NCI-H1436 treated with DMSO at 0.1 percent for 48 hours (cell line): ENCODE measurements around the gene PFN3.

ENCODE experiments used
- DNase-seq: peaks from one replicate; lab custom pipeline; 2025; lab: John Stamatoyannopoulos, UW

The PFN3 gene

GRCh38 chr5:177359451-177359851 is 41.0 kb downstream of the PFN3 start:
- DNase-seq, result no peak

DNA sequence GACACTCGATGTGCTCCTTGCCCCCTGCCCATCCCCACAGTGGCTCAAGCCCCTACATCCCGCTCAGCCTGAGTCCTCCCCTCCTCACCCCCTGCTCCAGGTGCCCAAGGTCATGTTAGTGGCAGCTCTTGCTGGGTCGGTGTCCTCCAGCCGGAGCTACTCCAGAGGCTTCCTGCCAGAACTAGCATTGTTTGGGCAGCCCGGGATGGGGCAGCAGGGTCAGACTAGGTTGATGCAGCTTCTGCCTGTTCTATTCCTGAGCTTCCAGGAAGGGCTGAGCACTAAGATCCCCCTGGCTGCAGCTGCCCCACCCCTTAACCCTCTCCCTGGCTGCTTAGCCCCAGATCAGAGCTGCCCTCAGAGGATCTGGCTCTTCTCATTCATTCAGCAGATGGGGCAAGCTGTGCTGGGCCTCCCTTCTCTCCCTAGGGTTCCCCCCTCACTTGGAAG is 42.1 kb downstream of the PFN3 start:
- no peak for DNase-seq

GRCh38 chr5:177357459-177358351 is 42.8 kb downstream of the PFN3 start, which contains the start of gene RGS14:
Gene RGS14 (plus strand): TSS chr5:177357924. CDS start chr5:177358025, 101 bp downstream.
- no peak for DNase-seq

DNA sequence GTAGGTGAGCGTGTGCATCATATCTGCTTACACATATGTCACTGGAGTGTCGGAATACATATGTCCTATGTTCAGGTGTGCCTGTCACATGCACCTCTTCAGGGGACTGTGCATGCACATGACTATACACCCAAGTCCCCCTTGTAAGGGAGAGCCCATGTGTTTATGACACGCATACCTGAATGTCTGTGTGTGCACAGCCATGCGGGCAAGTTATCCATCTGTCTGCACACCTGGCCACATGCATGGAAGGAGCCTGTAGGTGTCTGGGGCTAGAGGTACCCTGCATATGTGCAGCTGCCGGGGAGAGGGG is 43.4 kb downstream of the PFN3 start:
- DNase-seq, result no peak

GRCh38 chr5:177356746-177357145 is 43.7 kb downstream of the PFN3 start:
- no peak for DNase-seq

GRCh38 chr5:177355868-177356168 is 44.6 kb downstream of the PFN3 start:
- no peak for DNase-seq

- no peak for DNase-seq
Measured at GRCh38 chr5:177355162-177355867, 45.1 kb downstream of the PFN3 start.

- DNase-seq, result no peak
Measured at GRCh38 chr5:177354711-177355110, 45.8 kb downstream of the PFN3 start.

- DNase-seq, result no peak
Measured at GRCh38 chr5:177354256-177354655, 46.2 kb downstream of the PFN3 start.

- no peak for DNase-seq
Measured at GRCh38 chr5:177353093-177353492, 47.4 kb downstream of the PFN3 start.

DNA sequence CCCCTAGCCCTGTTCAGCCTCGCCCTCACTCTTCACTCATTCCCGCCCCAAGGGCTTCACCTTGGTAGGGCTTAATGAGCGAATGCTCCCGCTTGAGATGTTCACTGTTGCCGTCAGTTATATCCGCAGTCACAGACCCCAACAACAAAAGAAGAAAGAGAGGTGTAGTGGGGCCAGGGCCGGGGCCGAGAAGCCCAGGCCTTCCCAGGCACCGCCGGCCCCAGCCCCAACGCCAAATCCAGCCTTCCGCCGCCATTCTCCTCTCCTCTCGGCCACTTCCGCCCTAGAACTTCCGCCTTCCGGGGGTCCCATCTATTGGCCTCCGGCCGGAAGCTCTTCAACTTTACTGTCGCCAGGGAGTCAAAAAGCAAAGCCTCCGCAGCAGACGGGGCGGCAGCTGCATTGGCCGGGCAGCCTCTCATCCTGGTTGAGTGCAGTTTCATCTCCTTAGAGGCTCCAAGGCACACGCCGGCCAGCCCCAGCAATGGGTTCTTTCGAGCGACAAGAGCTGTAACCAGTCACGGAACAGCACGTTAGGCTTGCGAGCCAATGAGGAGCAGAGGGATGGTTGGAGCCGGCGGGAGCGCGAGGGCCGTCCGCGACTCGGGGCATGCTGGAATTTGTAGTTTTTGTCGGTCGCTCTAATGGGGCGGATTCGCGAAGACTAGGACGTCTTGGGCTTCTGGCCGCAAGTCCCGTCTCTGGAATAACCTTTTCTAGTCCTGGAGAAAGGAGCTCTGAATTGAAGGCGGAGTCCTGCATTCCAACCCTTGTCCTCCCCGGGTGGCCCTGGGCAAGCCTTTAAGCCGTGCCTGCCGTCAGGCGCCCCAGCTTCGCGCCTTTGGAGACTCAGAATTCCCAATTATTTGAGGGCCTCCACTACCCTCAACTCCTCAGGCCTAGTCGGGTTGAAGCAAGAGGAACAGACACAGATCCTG is 48.8 kb downstream of the PFN3 start, which contains the start of gene LMAN2:
LMAN2 (minus strand) TSS at position 277 of the 938 bp plus-strand sequence; CDS start at position 256, 21 bp downstream.
- peak; percentile 61 for DNase-seq

- DNase-seq, result no peak
Measured at GRCh38 chr5:177350776-177351391, 49.6 kb downstream of the PFN3 start.
